NT2/D1 (cell line): ENCODE data around the gene SDK2.

ENCODE experiments used
- SUZ12 ChIP-seq: IDR thresholded peaks from 2 replicates; pipeline ENCODE4 v1.6.1; 2011; ENCODE audit not compliant: insufficient read length, insufficient read depth; ENCODE audit errors: extremely low read depth
- YY1 ChIP-seq: IDR thresholded peaks from 2 replicates; pipeline ENCODE4 v1.6.1; 2011; ENCODE audit not compliant: insufficient read length, insufficient read depth
- ZNF274 ChIP-seq: IDR thresholded peaks from 2 replicates; pipeline ENCODE4 v1.6.1; 2011; ENCODE audit warnings: mild to moderate bottlenecking, low read depth, low read length

- TF ChIP-seq ZNF274 (no peak), YY1 (no peak), SUZ12 (no peak)
These were observed 295.1 kb downstream of the SDK2 start for GRCh38 chr17:73349138-73349537.
